Measurements from ENCODE around the gene MKNK2.
A peak's percentile ranks its signal among the peaks of the same experiment; 100 is the strongest.

The MKNK2 gene

GRCh38 chr19:2051773-2052704 lies 995 bp upstream of the MKNK2 start:
- H3K4me1 ChIP-seq (ENCODE audit: control insufficient read depth, insufficient read depth, low read length), result peaks cover 67% of the 10 kb centered on the region
- H3K9me3 ChIP-seq (ENCODE audit: control insufficient read depth, low read length), result no peaks in the 10 kb centered on the region
- H3K36me3 ChIP-seq (ENCODE audit: control insufficient read depth, insufficient read depth, low read length), result no peaks in the 10 kb centered on the region
- no peak overlapping the region for H3K4me3 ChIP-seq (ENCODE audit: low read length)
- H3K27me3 ChIP-seq (ENCODE audit: control insufficient read depth, insufficient read depth, low read length), result no peaks in the 10 kb centered on the region
- H3K9ac ChIP-seq (ENCODE audit: low read length), result peak overlapping the region; percentile 48

DNA sequence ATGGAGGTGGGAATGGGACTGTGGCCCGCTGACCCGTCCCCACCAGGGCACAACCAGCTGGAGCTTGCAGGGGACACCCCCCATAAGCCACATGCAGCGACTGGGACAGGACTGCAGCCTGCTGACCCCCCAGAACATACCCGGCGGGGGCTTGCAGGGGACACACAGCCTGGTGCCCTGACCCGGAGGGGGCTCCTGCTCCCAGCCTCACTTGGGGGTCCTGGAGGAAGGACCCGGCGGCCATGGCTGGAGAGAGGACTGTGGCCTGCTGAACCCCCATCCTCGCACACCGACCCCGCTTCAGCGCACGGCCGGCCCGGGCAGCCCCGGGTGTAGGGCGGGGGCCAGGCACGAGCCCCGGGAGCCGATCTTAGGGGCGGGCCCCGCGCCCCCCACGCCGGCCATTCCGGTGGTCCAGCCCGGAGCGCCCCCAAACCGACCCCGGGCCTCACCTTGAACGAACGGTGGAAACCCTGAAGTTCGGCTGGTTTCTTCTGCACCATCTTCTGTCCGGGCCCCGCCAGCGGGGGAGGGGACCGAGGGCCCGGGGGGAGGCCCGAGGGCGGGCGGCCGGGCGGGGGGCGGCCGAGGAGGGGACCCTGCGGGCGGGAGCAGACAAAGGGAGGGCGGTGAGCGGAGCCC lies 574 bp downstream of the MKNK2 start:
- peak overlapping the region; percentile 80 for H3K9ac ChIP-seq (ENCODE audit: low read length)
- H3K4me1 ChIP-seq (ENCODE audit: control insufficient read depth, insufficient read depth, low read length), result peaks cover 69% of the 10 kb centered on the region
- peak overlapping the region; percentile 53 for H3K4me3 ChIP-seq (ENCODE audit: low read length)
- H3K9me3 ChIP-seq (ENCODE audit: control insufficient read depth, low read length), result no peaks in the 10 kb centered on the region
- no peaks in the 10 kb centered on the region for H3K27me3 ChIP-seq (ENCODE audit: control insufficient read depth, insufficient read depth, low read length)
- H3K36me3 ChIP-seq (ENCODE audit: control insufficient read depth, insufficient read depth, low read length), result no peaks in the 10 kb centered on the region

DNA sequence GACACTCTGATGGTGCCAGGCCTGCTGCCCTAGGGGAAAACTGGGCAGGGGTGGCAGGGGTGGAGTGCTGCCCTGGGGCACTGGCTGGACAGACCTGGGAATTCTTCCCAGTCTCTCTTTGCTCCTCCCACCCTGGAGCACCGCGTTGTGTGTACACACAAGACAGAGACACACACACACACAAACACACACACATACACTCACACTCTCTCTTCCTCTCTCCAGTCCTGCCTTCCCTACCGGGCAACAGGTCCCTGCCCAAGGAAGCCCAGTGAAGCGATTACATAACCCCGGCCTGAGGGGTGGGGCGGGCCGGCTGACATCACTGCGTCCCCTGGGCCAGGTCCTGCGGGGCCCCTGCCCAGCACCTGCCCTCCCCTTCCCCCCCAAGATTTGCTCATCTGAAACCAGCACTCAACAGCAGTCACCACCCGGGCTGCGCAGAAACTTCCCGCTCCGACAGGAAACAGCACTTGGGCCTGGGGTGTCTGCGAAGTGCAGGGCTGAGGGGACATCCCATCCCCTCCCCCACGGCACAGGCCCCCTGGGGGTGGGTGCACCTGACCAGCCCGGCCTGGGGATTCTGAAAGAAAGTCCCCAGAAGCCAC lies 1.2 kb downstream of the MKNK2 start:
- Histone ChIP-seq H3K4me3 (ENCODE audit: low read length) (peak overlapping the region; percentile 53), H3K9me3 (ENCODE audit: control insufficient read depth, low read length) (no peaks in the 10 kb centered on the region), H3K36me3 (ENCODE audit: control insufficient read depth, insufficient read depth, low read length) (no peaks in the 10 kb centered on the region), H3K27me3 (ENCODE audit: control insufficient read depth, insufficient read depth, low read length) (no peaks in the 10 kb centered on the region), H3K9ac (ENCODE audit: low read length) (peak overlapping the region; percentile 80), H3K4me1 (ENCODE audit: control insufficient read depth, insufficient read depth, low read length) (peaks cover 71% of the 10 kb centered on the region)

DNA sequence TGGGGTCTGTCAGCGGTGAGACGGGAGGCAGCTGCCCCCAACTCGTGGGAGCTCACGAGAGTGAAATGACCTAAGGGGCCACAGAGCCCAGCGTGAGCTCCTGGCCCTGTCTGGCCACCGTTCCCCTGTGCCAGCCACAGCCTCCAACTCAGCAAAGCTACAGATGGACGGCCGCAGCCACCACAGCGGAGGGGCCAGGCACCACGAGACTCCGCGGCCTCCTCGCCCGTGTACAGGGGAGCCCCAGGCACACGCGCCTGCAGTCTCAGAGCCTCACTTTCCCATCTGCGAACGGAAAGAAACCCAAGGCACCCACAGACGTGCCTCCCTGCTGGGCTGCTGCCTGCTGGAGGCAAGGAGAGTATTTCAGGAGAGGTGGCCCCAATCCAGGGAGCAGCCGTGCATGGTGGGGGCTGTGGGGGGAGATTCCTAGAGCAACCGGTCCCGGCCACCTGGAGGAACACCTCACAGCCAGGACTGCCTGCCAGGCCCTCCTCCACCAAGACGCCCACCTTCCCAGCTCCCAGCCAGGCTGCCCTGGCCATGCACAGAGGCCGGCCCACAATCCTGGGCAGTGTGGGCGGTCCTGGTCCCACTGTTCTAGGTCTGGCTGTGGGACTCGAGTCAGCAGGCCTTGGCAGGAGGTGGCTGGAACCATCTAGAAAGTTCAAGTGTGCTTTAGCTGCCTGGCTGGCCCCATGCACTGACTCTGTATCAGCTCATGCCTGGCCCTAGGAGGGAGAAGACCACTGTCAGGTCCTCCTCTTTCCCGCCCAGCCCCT lies 1.9 kb downstream of the MKNK2 start:
- H3K36me3 ChIP-seq (ENCODE audit: control insufficient read depth, insufficient read depth, low read length), result no peaks in the 10 kb centered on the region
- peaks cover 75% of the 10 kb centered on the region for H3K4me1 ChIP-seq (ENCODE audit: control insufficient read depth, insufficient read depth, low read length)

DNA sequence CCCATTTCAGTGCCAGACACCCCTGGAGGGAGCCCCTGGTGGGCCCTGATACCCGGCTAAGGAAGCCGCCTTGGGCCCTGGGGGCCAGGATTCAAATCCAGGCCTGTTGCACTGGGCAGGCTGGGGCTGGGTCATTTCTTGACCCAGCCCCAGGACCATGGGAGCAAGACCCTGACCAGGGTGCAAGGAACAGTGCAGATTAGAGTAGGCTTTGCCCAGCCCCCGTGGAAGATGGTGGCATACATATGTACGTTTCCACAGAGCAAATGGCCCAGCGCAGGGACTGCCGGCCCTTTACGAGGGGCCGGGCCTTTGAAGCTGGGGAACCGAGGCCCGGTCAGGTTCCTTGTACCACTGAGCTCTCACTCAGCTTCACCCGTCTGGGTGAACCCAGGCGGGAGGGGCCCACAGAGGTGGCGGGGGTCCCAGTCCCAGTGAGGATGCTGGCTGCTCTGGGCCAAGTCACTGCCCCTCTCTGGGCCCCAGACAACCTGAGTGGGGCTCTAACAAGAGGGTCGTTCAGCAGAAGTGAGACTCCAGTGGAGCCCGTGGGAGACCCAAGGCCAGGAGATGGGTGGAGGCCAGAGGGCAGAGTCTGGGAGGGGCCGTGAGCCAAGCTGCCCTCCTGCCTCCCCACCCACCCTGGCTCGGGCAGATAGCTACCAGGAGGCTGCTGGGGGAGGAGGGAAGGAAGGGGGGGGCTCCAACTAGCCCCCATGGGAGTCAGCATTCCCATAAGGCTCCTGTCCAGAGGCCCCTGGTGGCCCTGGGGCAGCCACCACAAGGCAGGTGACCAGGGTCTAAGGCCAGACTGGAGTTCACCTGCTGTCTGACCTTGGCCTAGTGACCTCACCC lies 2.7 kb downstream of the MKNK2 start:
- Histone ChIP-seq H3K27me3 (ENCODE audit: control insufficient read depth, insufficient read depth, low read length) (no peaks in the 10 kb centered on the region), H3K9me3 (ENCODE audit: control insufficient read depth, low read length) (no peaks in the 10 kb centered on the region), H3K4me3 (ENCODE audit: low read length) (no peak overlapping the region), H3K9ac (ENCODE audit: low read length) (peak overlapping the region; percentile 80), H3K36me3 (ENCODE audit: control insufficient read depth, insufficient read depth, low read length) (no peaks in the 10 kb centered on the region), H3K4me1 (ENCODE audit: control insufficient read depth, insufficient read depth, low read length) (peaks cover 74% of the 10 kb centered on the region)

More for the DNA sequence above, 1.9 kb downstream of the MKNK2 start:
- Histone ChIP-seq H3K9ac (ENCODE audit: low read length) (peak overlapping the region; percentile 80), H3K27me3 (ENCODE audit: control insufficient read depth, insufficient read depth, low read length) (no peaks in the 10 kb centered on the region), H3K4me3 (ENCODE audit: low read length) (peak overlapping the region; percentile 53), H3K9me3 (ENCODE audit: control insufficient read depth, low read length) (no peaks in the 10 kb centered on the region)

- Histone ChIP-seq H3K9ac (ENCODE audit: low read length) (no peak overlapping the region), H3K4me1 (ENCODE audit: control insufficient read depth, insufficient read depth, low read length) (peaks cover 80% of the 10 kb centered on the region), H3K27me3 (ENCODE audit: control insufficient read depth, insufficient read depth, low read length) (no peaks in the 10 kb centered on the region), H3K4me3 (ENCODE audit: low read length) (no peak overlapping the region), H3K9me3 (ENCODE audit: control insufficient read depth, low read length) (no peaks in the 10 kb centered on the region), H3K36me3 (ENCODE audit: control insufficient read depth, insufficient read depth, low read length) (peaks cover under 1% of the 10 kb centered on the region)
These were observed 3.5 kb downstream of the MKNK2 start for GRCh38 chr19:2047449-2048103.

GRCh38 chr19:2047076-2047448 lies 4.0 kb downstream of the MKNK2 start:
- Histone ChIP-seq H3K9ac (ENCODE audit: low read length) (no peak overlapping the region), H3K36me3 (ENCODE audit: control insufficient read depth, insufficient read depth, low read length) (peaks cover 4% of the 10 kb centered on the region), H3K27me3 (ENCODE audit: control insufficient read depth, insufficient read depth, low read length) (no peaks in the 10 kb centered on the region), H3K9me3 (ENCODE audit: control insufficient read depth, low read length) (no peaks in the 10 kb centered on the region), H3K4me1 (ENCODE audit: control insufficient read depth, insufficient read depth, low read length) (peaks cover 79% of the 10 kb centered on the region), H3K4me3 (ENCODE audit: low read length) (no peak overlapping the region)

DNA sequence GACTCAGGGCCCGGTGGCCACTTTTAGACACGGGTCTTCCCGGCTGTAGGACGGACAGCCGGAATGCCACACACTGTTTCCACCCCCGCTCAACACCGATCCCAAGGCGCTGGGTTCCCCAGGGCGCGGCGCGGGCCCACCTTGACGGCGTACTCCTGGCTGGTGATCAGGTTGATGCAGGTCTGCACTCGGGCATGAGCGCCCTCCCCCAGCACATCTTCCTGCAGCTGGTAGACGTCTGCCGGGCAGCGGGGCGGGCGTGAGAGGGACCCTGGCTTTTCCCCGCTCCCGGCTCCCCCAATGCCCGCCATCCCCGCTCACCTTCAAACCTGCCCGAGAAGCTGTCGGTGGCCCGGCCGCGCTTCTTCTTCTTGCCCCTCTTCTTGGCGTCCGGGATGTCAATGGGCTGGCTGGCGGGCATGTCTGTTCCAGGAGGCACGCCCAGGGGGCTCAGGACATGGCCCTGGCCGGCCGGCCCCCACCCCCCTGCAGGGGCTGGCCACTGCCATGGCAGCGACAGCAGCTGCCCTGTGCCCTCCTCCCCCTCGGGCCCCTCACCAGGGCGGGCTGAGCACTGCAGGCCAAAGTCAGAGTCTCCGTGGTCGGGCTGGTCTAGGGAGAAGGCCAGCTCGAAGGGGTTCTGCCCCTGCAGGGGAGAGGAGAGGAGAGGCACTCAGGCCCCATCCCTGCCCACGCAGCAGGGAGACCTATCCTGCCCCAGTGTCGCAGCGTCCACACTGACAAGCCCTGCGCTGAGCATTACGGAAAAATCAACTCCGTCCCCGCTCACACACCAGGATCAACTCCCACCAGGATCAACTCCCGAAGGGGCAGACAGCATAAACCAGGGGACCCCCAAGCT lies 4.8 kb downstream of the MKNK2 start:
- Histone ChIP-seq H3K9me3 (ENCODE audit: control insufficient read depth, low read length) (no peaks in the 10 kb centered on the region), H3K27me3 (ENCODE audit: control insufficient read depth, insufficient read depth, low read length) (no peaks in the 10 kb centered on the region), H3K36me3 (ENCODE audit: control insufficient read depth, insufficient read depth, low read length) (peaks cover 9% of the 10 kb centered on the region), H3K9ac (ENCODE audit: low read length) (no peak overlapping the region), H3K4me1 (ENCODE audit: control insufficient read depth, insufficient read depth, low read length) (peaks cover 77% of the 10 kb centered on the region), H3K4me3 (ENCODE audit: low read length) (no peak overlapping the region)

GRCh38 chr19:2045501-2046045 lies 5.5 kb downstream of the MKNK2 start:
- Histone ChIP-seq H3K27me3 (ENCODE audit: control insufficient read depth, insufficient read depth, low read length) (no peaks in the 10 kb centered on the region), H3K4me1 (ENCODE audit: control insufficient read depth, insufficient read depth, low read length) (peaks cover 83% of the 10 kb centered on the region), H3K9me3 (ENCODE audit: control insufficient read depth, low read length) (no peaks in the 10 kb centered on the region), H3K36me3 (ENCODE audit: control insufficient read depth, insufficient read depth, low read length) (peaks cover 15% of the 10 kb centered on the region), H3K9ac (ENCODE audit: low read length) (peak overlapping the region; percentile 25), H3K4me3 (ENCODE audit: low read length) (no peak overlapping the region)
